ENCODE measurements around the gene DNAJB13.

Gene DNAJB13

DNA sequence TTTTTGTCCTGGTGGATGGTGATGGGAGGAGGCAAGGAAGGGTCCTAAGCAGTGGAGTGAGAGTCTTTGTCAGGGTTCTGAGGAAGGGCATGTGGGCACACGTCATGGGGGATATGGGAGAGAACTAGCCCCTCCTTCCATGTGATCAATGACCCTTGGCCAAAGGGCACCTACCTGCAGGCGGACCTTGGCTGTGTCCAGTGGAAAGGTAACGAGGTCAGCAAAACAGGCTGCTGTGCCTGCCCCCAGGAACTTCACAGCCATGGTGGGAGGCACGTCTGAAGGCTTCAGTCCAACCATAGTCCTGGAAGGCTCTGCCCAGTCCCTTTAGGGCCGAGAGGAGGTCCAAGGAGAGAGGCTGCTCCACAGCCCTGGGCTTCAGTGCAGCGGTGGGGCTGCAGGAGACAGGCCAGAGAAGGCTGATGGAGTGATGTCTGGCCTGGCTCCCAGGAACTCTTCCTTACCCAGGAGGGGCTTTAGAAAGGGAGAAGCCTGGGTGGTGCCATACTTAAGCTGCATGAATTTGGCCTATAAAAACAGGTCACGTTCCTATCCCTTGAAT is 56.0 kb downstream of the DNAJB13 start:
- no peak for DNase-seq (ENCODE audit: low spot score)
- ChIA-PET CTCF (interaction anchor here (0.5 to 0.6 kb wide), 2 partner anchors 8 to 28 kb away, joined by 3 to 6 read pairs; no protein-coding TSS in a partner anchor), POLR2A (ENCODE audit: low non-redundant PET) (no interaction called here)
- TF ChIP-seq, protein P1, sequence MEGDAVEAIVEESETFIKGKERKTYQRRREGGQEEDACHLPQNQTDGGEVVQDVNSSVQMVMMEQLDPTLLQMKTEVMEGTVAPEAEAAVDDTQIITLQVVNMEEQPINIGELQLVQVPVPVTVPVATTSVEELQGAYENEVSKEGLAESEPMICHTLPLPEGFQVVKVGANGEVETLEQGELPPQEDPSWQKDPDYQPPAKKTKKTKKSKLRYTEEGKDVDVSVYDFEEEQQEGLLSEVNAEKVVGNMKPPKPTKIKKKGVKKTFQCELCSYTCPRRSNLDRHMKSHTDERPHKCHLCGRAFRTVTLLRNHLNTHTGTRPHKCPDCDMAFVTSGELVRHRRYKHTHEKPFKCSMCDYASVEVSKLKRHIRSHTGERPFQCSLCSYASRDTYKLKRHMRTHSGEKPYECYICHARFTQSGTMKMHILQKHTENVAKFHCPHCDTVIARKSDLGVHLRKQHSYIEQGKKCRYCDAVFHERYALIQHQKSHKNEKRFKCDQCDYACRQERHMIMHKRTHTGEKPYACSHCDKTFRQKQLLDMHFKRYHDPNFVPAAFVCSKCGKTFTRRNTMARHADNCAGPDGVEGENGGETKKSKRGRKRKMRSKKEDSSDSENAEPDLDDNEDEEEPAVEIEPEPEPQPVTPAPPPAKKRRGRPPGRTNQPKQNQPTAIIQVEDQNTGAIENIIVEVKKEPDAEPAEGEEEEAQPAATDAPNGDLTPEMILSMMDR (conservative IDR thresholded peaks at IDR 0.05; ENCODE audit: low read depth) = no peak
- no peak overlapping the region for H3K27ac ChIP-seq

DNA sequence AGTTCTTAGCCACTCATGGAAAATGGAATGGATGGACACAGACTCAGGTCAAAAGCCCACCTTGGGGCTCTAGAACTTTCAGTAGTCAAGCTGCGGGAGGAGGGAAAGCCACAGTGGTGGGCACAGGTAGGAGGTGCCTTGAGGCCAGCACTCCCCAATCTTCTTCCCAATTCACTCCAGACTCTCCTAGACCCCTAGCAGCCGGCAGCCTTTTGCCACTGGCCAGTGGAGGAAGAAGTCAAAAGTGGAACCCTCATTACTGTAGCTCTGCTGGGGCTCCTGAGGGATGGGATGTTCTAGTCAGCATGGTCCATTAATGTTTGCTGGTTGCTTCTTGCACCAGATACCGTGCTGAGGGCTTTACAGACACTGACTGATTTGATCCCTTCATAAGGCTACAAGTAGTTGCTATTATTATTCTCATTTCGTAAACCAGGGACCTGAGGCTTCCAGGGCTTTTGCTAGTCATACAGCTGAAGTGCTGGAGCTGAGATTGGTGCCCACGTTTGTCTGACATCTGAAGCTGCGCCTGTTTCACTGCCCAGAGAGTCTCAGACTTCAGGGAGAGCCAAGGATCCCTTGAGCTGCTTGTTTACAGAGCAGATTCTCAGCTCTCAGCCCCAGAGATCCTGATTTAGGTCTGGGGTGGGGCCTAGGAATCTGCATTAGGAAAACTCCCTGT is 57.0 kb downstream of the DNAJB13 start:
- ChIA-PET POLR2A (ENCODE audit: low non-redundant PET) (no interaction called here), CTCF (interaction anchor here (0.5 to 0.6 kb wide), 2 partner anchors 9 to 29 kb away, joined by 3 to 6 read pairs; no protein-coding TSS in a partner anchor)
- H3K27ac ChIP-seq = no peak overlapping the region
- TF ChIP-seq, protein P1 (conservative IDR thresholded peaks at IDR 0.05; ENCODE audit: low read depth) = no peak
- no peak for DNase-seq (ENCODE audit: low spot score)

DNA sequence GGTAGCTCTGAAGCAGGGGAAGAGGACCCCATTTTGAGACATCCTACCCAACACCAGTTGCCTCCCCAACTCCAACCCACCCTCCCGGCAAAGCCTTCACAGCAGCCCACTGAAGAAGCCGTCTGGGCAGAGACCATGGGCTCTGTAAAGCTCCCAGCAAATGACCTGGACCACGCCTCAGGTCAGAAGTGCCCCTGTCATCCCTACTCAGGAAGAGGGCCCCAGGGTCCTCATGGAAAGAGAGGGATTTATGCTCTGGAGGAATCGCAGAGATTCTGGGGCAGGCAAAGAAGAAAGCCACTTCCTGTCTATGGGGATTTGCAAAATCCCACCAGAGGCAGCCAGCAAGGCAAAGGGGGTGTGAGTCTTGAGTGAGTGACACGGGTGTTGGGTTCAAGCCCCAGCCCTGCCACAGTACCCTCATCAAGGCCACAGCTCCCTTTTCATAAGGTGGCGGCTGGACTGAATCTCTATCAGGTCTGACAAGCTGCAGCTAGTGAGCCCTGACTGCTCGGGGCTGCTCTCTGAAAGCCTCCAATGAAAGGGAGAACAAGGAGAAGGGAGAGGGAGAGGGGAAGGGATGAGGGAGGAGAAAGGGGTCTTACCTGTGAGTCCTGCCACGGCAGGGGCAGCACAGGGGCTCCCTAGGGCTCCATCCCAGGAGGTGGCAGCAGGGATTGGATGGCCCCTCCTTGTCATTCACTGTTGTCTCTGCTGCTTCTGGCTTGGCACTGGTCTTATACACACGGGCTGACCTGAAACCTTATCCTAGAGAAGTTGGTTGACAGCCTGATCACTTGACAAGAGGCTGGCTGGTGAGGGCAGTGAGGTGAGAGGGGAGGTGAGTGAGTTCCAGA is 57.8 kb downstream of the DNAJB13 start, which contains the start of gene UCP3:
TSS of gene UCP3 (minus strand) at position 713 of the 857 bp plus-strand sequence. CDS start 2,043 bp downstream, outside the sequence.
- H3K27ac ChIP-seq = no peak within 1 kb of the TSS
- CTCF ChIA-PET = no interaction called here
- POLR2A ChIA-PET (ENCODE audit: low non-redundant PET) = no interaction called here
- TF ChIP-seq, protein P1 (conservative IDR thresholded peaks at IDR 0.05; ENCODE audit: low read depth) = no peak
- DNase-seq (ENCODE audit: low spot score) = no peak

DNA sequence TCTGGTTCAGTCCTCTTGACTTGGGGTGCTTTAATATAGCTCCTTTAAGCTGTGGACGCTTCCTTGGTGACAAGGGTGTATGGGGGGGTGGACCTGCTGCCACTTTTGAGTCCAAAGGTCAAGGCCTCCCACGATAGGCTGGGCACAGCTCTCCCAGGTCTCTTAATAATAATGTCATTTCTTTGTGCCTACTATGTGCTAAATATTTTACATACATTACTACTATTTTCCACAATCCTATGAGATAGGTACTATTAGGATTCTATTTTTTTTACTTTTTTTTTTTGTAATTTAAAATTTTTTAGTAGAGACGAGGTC is 58.4 kb downstream of the DNAJB13 start:
- POLR2A ChIA-PET (ENCODE audit: low non-redundant PET) = no interaction called here
- CTCF ChIA-PET = no interaction called here
- no peak overlapping the region for H3K27ac ChIP-seq

DNA sequence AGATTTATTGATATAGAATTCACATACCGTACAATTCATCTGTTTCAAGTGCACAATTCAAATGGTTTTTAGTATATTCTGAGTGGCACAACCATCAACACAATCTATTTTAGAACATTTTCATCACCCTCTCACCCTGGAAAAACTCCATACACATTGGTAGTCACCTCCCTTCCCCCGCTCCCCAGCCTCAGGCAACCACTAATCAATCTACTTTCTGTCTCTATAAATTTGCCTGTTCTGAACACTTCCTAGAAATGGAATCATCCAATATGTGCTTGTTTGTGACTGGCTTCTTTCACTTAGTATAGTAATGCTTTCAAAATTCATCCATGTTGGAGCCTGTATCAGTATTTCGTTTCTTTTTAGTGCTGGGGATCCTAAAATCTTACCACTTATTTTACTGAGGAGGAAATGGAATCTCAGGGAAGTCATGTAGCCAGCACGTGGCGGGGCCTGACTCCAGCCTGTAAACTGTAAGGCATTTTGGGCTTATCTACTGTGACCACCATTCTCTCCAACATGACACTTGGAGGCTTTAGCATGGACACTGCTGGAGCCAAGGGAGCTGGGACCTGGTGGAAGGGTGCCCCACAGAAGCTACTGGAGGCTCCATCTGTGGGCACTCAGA is 59.0 kb downstream of the DNAJB13 start:
- TF ChIP-seq, protein P1 (conservative IDR thresholded peaks at IDR 0.05; ENCODE audit: low read depth) = no peak
- H3K27ac ChIP-seq = no peak overlapping the region
- no peak for DNase-seq (ENCODE audit: low spot score)
- CTCF ChIA-PET = no interaction called here
- POLR2A ChIA-PET (ENCODE audit: low non-redundant PET) = no interaction called here

More for the DNA sequence above, 58.4 kb downstream of the DNAJB13 start:
- no peak for DNase-seq (ENCODE audit: low spot score)
- TF ChIP-seq, protein P1 (conservative IDR thresholded peaks at IDR 0.05; ENCODE audit: low read depth) = no peak
